Activated CD8-positive, alpha-beta T cell treated with anti-CD3 and anti-CD28 coated beads for 36 hours (primary cell): ENCODE results near the gene PTX4. TPM values are rescaled to one million over a fixed set of nuclear protein-coding genes. Genes with fewer than 3 reads are reported as not detected.

Experiments
- ATAC-seq: fragments of 200-7000 bp; cut with Tn5 transposase; one replicate; pipeline ENCODE4 v1.10.0; 2021; ENCODE audit warnings: mild to moderate bottlenecking, moderate library complexity
- CTCF ChIA-PET: fragments of 350-600 bp; sonication (Branson Sonifier 250); formaldehyde crosslinking; loops from one replicate; lab custom pipeline; 2021; ENCODE audit warnings: antibody characterized with exemption; lab: Charles Lee
- POLR2A ChIA-PET: fragments of 350-600 bp; sonication (Branson Sonifier 250); formaldehyde crosslinking; loops from one replicate; lab custom pipeline; 2021; ENCODE audit warnings: antibody characterized with exemption; lab: Charles Lee
- DNase-seq: peaks from one replicate; pipeline ENCODE4 v3.0.0-alpha.2; 2020
- H3K27ac Mint-ChIP-seq: one replicate; pipeline ENCODE4 v1.8.0; 2021; ENCODE audit warnings: mild to moderate bottlenecking, mixed read lengths
- H3K27me3 Mint-ChIP-seq: one replicate; pipeline ENCODE4 v1.8.0; 2021; ENCODE audit warnings: mixed read lengths
- H3K36me3 Mint-ChIP-seq: one replicate; pipeline ENCODE4 v1.8.0; 2021; ENCODE audit warnings: low read depth, mixed read lengths
- H3K4me1 Mint-ChIP-seq: one replicate; pipeline ENCODE4 v1.8.0; 2021; ENCODE audit warnings: low read depth, mixed read lengths
- H3K4me3 Mint-ChIP-seq: one replicate; pipeline ENCODE4 v1.8.0; 2021; ENCODE audit warnings: mild to moderate bottlenecking, moderate library complexity, mixed read lengths
- H3K9me3 Mint-ChIP-seq: one replicate; pipeline ENCODE4 v1.8.0; 2021; ENCODE audit warnings: mixed read lengths
- intact Hi-C: fragments of 100-400 bp; cut with micrococcal nuclease; formaldehyde crosslinking; loops from one replicate; pipeline ENCODE4 v1.10.0; 2022
- total RNA-seq, 2 experiments: library from RNA; stranded (reverse); gene quantifications; one replicate each; pipeline ENCODE4 v1.2.3, GENCODE V29; 2021
- TF ChIP-seq, protein P1 (sequence below): fragments of 200-600 bp; IDR thresholded peaks from one replicate; pipeline ENCODE4 v1.8.0; 2022; ENCODE audit warnings: antibody characterized with exemption, mild to moderate bottlenecking

Gene PTX4
- total RNA-seq, 2 experiments from 2014 or later: not detected

DNA sequence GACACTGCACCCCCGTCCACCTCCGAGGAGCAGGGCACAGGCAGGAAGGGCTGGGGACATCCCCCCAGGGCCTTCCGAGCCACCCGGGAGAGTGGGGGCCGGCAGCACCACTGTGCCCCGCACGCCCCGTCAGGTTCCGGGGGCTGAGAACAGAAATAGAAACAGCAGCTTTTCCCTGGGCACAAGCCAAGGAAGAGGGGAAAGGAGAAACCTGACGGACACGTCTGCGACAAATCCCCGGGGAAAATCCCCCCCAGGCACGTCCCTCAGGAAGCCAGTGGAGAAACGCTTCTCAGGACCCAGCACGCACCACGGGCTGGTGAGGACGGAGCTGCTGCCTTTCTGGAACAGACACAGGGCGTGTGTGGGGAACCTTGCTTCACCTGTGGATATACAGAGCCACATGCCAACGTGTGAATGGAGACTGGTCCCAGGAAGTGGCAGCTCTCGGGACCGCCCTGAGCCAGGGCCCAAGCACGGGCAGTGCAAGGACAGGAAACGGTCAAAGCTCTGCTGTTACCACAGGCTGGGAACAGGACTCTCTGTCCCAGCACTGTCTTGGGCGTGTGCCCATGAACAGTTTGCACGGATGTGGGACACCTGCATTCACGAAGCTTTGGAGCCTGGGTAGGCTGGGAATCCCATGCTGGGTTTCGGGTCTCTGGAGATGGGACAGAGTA lies 43.5 kb upstream of the PTX4 start:
- no peaks in the 10 kb centered on the region for H3K9me3 Mint-ChIP-seq
- peaks cover 26% of the 10 kb centered on the region for H3K36me3 Mint-ChIP-seq
- no peaks in the 10 kb centered on the region for H3K27me3 Mint-ChIP-seq
- ChIA-PET POLR2A (interaction anchor here (2.3 kb wide), 1 partner anchor 111 kb away, joined by 7 read pairs; no protein-coding TSS in a partner anchor), CTCF (no interaction called here)
- ATAC-seq: no peak
- peak overlapping the region; percentile 99 for H3K4me3 Mint-ChIP-seq
- TF ChIP-seq, protein P1, sequence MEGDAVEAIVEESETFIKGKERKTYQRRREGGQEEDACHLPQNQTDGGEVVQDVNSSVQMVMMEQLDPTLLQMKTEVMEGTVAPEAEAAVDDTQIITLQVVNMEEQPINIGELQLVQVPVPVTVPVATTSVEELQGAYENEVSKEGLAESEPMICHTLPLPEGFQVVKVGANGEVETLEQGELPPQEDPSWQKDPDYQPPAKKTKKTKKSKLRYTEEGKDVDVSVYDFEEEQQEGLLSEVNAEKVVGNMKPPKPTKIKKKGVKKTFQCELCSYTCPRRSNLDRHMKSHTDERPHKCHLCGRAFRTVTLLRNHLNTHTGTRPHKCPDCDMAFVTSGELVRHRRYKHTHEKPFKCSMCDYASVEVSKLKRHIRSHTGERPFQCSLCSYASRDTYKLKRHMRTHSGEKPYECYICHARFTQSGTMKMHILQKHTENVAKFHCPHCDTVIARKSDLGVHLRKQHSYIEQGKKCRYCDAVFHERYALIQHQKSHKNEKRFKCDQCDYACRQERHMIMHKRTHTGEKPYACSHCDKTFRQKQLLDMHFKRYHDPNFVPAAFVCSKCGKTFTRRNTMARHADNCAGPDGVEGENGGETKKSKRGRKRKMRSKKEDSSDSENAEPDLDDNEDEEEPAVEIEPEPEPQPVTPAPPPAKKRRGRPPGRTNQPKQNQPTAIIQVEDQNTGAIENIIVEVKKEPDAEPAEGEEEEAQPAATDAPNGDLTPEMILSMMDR: no peak
- no peak for DNase-seq
- intact Hi-C loops: no loop called here
- peaks cover 16% of the 10 kb centered on the region for H3K4me1 Mint-ChIP-seq
- H3K27ac Mint-ChIP-seq: no peak overlapping the region

DNA sequence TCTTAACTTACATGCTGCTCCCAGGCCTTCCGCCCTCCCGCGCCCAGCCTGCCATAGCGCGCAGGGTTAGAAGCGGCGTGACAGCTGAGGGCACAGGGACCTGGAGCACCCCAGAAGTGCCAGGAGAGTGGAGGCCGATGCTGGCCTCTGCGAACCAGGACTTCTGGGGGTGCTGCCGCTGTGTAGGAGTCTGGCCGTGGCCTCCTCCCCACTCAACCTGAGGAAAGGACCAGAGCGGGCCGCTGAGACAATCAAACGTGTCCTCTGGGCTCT lies 42.8 kb upstream of the PTX4 start:
- Mint-ChIP-seq H3K36me3 (peaks cover 20% of the 10 kb centered on the region), H3K9me3 (no peaks in the 10 kb centered on the region), H3K4me3 (no peak overlapping the region), H3K4me1 (peaks cover 16% of the 10 kb centered on the region), H3K27me3 (no peaks in the 10 kb centered on the region), H3K27ac (no peak overlapping the region)
- TF ChIP-seq, protein P1: no peak
- CTCF ChIA-PET: no interaction called here
- intact Hi-C loops: no loop called here
- ATAC-seq (no peak), DNase-seq (no peak)
- POLR2A ChIA-PET: interaction anchor here (2.3 kb wide), 1 partner anchor 110 kb away, joined by 7 read pairs; no protein-coding TSS in a partner anchor

DNA sequence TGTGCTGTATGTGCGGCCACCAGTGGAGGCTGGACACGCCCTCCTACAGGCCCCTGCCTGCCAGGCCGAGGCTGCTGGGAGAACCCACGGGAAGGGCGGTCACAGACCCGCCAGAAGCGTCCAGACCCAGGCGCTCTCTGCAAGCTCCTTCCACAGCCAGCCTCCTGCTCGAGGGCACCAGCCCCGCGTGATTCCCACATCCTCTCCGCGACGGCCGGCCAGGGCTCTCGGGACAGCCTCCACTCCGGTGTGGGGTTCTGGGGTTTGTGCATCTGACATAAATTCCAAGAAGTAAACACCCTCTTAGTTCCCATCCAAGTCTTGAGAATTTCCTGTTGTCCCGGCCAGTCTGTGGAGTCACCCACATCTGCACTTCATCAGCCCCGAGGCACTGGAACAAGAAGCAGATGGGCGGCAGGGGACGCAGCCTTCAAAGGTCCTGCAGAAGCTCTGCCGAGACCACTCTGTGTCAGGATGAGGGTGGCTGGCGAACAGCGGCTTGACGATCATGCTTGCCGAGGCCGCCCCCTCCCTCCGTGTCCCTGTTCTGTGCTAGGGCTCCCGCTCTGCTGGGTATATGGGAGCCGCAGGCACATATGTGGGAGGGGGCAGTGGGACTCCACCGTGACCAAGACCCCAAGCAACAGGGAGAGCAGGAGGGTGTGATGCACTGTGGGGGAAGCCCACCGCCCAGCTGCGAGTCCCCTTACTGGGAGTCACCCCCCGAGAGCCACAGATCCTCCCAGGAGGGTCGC lies 42.3 kb upstream of the PTX4 start:
- H3K27me3 Mint-ChIP-seq: no peaks in the 10 kb centered on the region
- DNase-seq (no peak), ATAC-seq (no peak)
- intact Hi-C loops: no loop called here
- H3K27ac Mint-ChIP-seq: no peak overlapping the region
- ChIA-PET CTCF (no interaction called here), POLR2A (interaction anchor here (2.3 kb wide), 1 partner anchor 110 kb away, joined by 7 read pairs; no protein-coding TSS in a partner anchor)
- H3K4me3 Mint-ChIP-seq: no peak overlapping the region
- no peaks in the 10 kb centered on the region for H3K9me3 Mint-ChIP-seq
- H3K36me3 Mint-ChIP-seq: peaks cover 14% of the 10 kb centered on the region
- peaks cover 16% of the 10 kb centered on the region for H3K4me1 Mint-ChIP-seq
- TF ChIP-seq, protein P1: no peak

DNA sequence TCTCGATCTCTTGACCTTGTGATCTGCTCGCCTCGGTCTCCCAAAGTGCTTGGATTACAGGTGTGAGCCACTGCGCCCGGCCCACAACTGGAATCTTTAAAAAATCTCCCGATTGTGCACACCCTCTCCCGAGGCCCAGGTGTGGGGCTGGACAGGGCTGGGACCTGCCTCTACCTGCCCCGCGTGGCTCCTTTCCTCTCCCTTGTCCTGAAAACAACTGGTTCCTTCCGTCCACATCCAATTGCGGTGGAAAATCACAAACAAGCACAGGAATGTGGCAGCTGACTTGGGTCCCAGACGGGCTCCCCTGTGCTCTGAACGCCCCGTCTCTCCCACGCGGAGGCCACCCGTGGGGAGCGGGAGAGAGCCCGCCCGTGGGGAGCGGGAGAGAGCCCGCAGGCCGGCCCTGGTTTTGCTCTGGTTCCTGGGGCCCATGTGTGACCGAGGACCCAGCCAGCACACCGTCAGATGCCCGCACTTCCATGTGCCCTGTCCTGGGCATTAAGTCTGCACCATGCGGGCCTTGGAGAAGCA lies 41.7 kb upstream of the PTX4 start:
- TF ChIP-seq, protein P1: no peak
- Mint-ChIP-seq H3K4me1 (peaks cover 21% of the 10 kb centered on the region), H3K4me3 (no peak overlapping the region), H3K27me3 (no peaks in the 10 kb centered on the region), H3K36me3 (peaks cover 9% of the 10 kb centered on the region), H3K9me3 (no peaks in the 10 kb centered on the region), H3K27ac (no peak overlapping the region)
- ATAC-seq: no peak
- intact Hi-C loops: no loop called here
- ChIA-PET CTCF (no interaction called here), POLR2A (interaction anchor here (2.3 kb wide), 1 partner anchor 109 kb away, joined by 7 read pairs; no protein-coding TSS in a partner anchor)
- DNase-seq: no peak
